ENCODE results near the gene BMF. TPM values are rescaled to one million over a fixed set of nuclear protein-coding genes. Genes with fewer than 3 reads are reported as not detected.
A peak's percentile ranks its signal among the peaks of the same experiment; 100 is the strongest.
"Not testable (repeated sequence)": the region's sequence is repeated elsewhere in the genome, so short reads cannot be mapped to it uniquely, and the experiment has no call there.

BMF gene
- 0.20 TPM in 1 of 2 replicates, not detected in the other for total RNA-seq (2014; rRNA removed; shearing (Covaris generic); ENCODE audit: low replicate concordance)

GRCh38 chr15:40108855-40109735 lies at the start of gene BMF:
BMF (minus strand) TSS chr15:40108879; CDS start chr15:40106086, 2,793 bp downstream.
- no peaks in the 10 kb centered on the region for H3K36me3 ChIP-seq
- peak; percentile 98 for DNase-seq
- H3K27me3 ChIP-seq = no peaks in the 10 kb centered on the region
- no peaks in the 10 kb centered on the region for H3K9me3 ChIP-seq
- peak within 1 kb of the TSS; percentile 44 for H3K4me3 ChIP-seq

- Histone ChIP-seq H3K4me3 (no peak overlapping the region), H3K9me3 (no peaks in the 10 kb centered on the region), H3K27me3 (no peaks in the 10 kb centered on the region), H3K36me3 (peaks cover 10% of the 10 kb centered on the region)
- DNase-seq = no peak
These were observed 49.2 kb upstream of the BMF start for GRCh38 chr15:40157778-40158447.

GRCh38 chr15:40155270-40155910 lies 46.7 kb upstream of the BMF start:
- no peaks in the 10 kb centered on the region for H3K9me3 ChIP-seq
- H3K4me3 ChIP-seq = no peak overlapping the region
- H3K36me3 ChIP-seq = no peaks in the 10 kb centered on the region
- no peak for DNase-seq
- H3K27me3 ChIP-seq = no peaks in the 10 kb centered on the region

GRCh38 chr15:40154821-40155220 lies 46.1 kb upstream of the BMF start:
- DNase-seq, H3K4me3 ChIP-seq, H3K9me3 ChIP-seq, H3K27me3 ChIP-seq, H3K36me3 ChIP-seq: not testable (repeated sequence)

GRCh38 chr15:40151991-40152390 lies 43.3 kb upstream of the BMF start:
- DNase-seq = no peak
- H3K36me3 ChIP-seq = no peaks in the 10 kb centered on the region
- no peaks in the 10 kb centered on the region for H3K27me3 ChIP-seq
- no peaks in the 10 kb centered on the region for H3K9me3 ChIP-seq
- H3K4me3 ChIP-seq = no peak overlapping the region

GRCh38 chr15:40151499-40151898 lies 42.8 kb upstream of the BMF start:
- Histone ChIP-seq H3K27me3 (no peaks in the 10 kb centered on the region), H3K36me3 (no peaks in the 10 kb centered on the region), H3K4me3 (no peak overlapping the region), H3K9me3 (no peaks in the 10 kb centered on the region)
- no peak for DNase-seq

GRCh38 chr15:40150163-40150925 lies 41.7 kb upstream of the BMF start:
- Histone ChIP-seq H3K4me3 (no peak overlapping the region), H3K36me3 (no peaks in the 10 kb centered on the region), H3K9me3 (no peaks in the 10 kb centered on the region), H3K27me3 (no peaks in the 10 kb centered on the region)
- DNase-seq = peak; percentile 43

- Histone ChIP-seq H3K9me3 (no peaks in the 10 kb centered on the region), H3K27me3 (no peaks in the 10 kb centered on the region), H3K36me3 (no peaks in the 10 kb centered on the region), H3K4me3 (no peak overlapping the region)
- no peak for DNase-seq
These were observed 40.7 kb upstream of the BMF start for GRCh38 chr15:40149339-40149738.

GRCh38 chr15:40146037-40146436 lies 37.4 kb upstream of the BMF start:
- no peaks in the 10 kb centered on the region for H3K9me3 ChIP-seq

GRCh38 chr15:40142428-40142827 lies 33.7 kb upstream of the BMF start:
- no peaks in the 10 kb centered on the region for H3K9me3 ChIP-seq
- no peak for DNase-seq
- no peak overlapping the region for H3K4me3 ChIP-seq
- no peaks in the 10 kb centered on the region for H3K36me3 ChIP-seq
- no peaks in the 10 kb centered on the region for H3K27me3 ChIP-seq

More at GRCh38 chr15:40146037-40146436, 37.4 kb upstream of the BMF start:
- Histone ChIP-seq H3K36me3 (no peaks in the 10 kb centered on the region), H3K4me3 (no peak overlapping the region), H3K27me3 (no peaks in the 10 kb centered on the region)
- no peak for DNase-seq

GRCh38 chr15:40138201-40138570 lies 29.5 kb upstream of the BMF start:
- not testable (repeated sequence) for H3K9me3 ChIP-seq, DNase-seq, H3K27me3 ChIP-seq, H3K36me3 ChIP-seq, H3K4me3 ChIP-seq

- Histone ChIP-seq H3K4me3 (no peak overlapping the region), H3K27me3 (no peaks in the 10 kb centered on the region; the same call in 1 of the 2 replicates), H3K9me3 (no peaks in the 10 kb centered on the region), H3K36me3 (no peaks in the 10 kb centered on the region)
- no peak for DNase-seq
These were observed 28.9 kb upstream of the BMF start for GRCh38 chr15:40137303-40138200.

GRCh38 chr15:40136470-40137302 lies 28.0 kb upstream of the BMF start:
- Histone ChIP-seq H3K9me3 (no peaks in the 10 kb centered on the region), H3K27me3 (no peaks in the 10 kb centered on the region; the same call in 1 of the 2 replicates), H3K36me3 (no peaks in the 10 kb centered on the region), H3K4me3 (no peak overlapping the region)
- DNase-seq = no peak

GRCh38 chr15:40135846-40136450 lies 27.3 kb upstream of the BMF start:
- H3K4me3 ChIP-seq, H3K36me3 ChIP-seq, H3K9me3 ChIP-seq, H3K27me3 ChIP-seq, DNase-seq: not testable (repeated sequence)

GRCh38 chr15:40134885-40135284 lies 26.2 kb upstream of the BMF start:
- Histone ChIP-seq H3K36me3 (no peaks in the 10 kb centered on the region), H3K4me3 (no peak overlapping the region), H3K9me3 (no peaks in the 10 kb centered on the region), H3K27me3 (no peaks in the 10 kb centered on the region; the same call in 1 of the 2 replicates)
- no peak for DNase-seq
